Stimulated activated CD4-positive, alpha-beta T cell treated with anti-CD3 and anti-CD28 coated beads, Interleukin-2, amount 100 ng/mL, for 48 hours (primary cell): ENCODE measurements around the gene BRF1.
"Not testable (repeated sequence)": the region's sequence is repeated elsewhere in the genome, so short reads cannot be mapped to it uniquely, and the experiment has no call there.

ENCODE experiments used
- DNase-seq, 2 donors: peaks; one replicate each; pipeline ENCODE4 v3.0.0-alpha.2; 2020

BRF1 gene

GRCh38 chr14:105314287-105315200, 13.7 kb upstream of the BRF1 start, which contains the start of gene PACS2:
Gene PACS2 (plus strand): TSS chr14:105314748. CDS start chr14:105314919, 171 bp downstream.
- DNase-seq, result peak; percentile 60 to 75

GRCh38 chr14:105313381-105314286, 12.8 kb upstream of the BRF1 start:
- DNase-seq, result no peak

- no peak for DNase-seq
Measured at GRCh38 chr14:105312973-105313372, 12.2 kb upstream of the BRF1 start.

- DNase-seq, result no peak
Measured at GRCh38 chr14:105311838-105312237, 11.0 kb upstream of the BRF1 start.

GRCh38 chr14:105309371-105309770, 8.6 kb upstream of the BRF1 start:
- no peak for DNase-seq

- DNase-seq, result no peak
Measured at GRCh38 chr14:105307052-105307727, 6.4 kb upstream of the BRF1 start.

- no peak for DNase-seq
Measured at GRCh38 chr14:105305791-105306190, 5.0 kb upstream of the BRF1 start.

GRCh38 chr14:105305345-105305744, 4.5 kb upstream of the BRF1 start:
- no peak for DNase-seq

- DNase-seq, result no peak
Measured at GRCh38 chr14:105304565-105304964, 3.8 kb upstream of the BRF1 start.

GRCh38 chr14:105303949-105304348, 3.1 kb upstream of the BRF1 start:
- DNase-seq, result no peak

- DNase-seq, result not testable (repeated sequence)
Measured at GRCh38 chr14:105301915-105302249, 1.1 kb upstream of the BRF1 start.

GRCh38 chr14:105301103-105301914, 508 bp upstream of the BRF1 start:
- DNase-seq, result peak; percentile 100

GRCh38 chr14:105299654-105300541, 903 bp downstream of the BRF1 start:
- DNase-seq, result peak; percentile 22 to 29

GRCh38 chr14:105297311-105297710, 3.5 kb downstream of the BRF1 start:
- DNase-seq, result not testable (repeated sequence)

- peak; percentile 35 to 52 for DNase-seq
Measured at GRCh38 chr14:105294142-105294597, 6.6 kb downstream of the BRF1 start.

GRCh38 chr14:105292826-105293711, 7.7 kb downstream of the BRF1 start:
- DNase-seq, result peak; percentile 25 to 43

GRCh38 chr14:105290621-105291346, 10.0 kb downstream of the BRF1 start:
- no peak for DNase-seq

- not testable (repeated sequence) for DNase-seq
Measured at GRCh38 chr14:105288936-105289335, 11.9 kb downstream of the BRF1 start.
